ENCODE results near the gene PLEKHA6.

The PLEKHA6 gene

DNA sequence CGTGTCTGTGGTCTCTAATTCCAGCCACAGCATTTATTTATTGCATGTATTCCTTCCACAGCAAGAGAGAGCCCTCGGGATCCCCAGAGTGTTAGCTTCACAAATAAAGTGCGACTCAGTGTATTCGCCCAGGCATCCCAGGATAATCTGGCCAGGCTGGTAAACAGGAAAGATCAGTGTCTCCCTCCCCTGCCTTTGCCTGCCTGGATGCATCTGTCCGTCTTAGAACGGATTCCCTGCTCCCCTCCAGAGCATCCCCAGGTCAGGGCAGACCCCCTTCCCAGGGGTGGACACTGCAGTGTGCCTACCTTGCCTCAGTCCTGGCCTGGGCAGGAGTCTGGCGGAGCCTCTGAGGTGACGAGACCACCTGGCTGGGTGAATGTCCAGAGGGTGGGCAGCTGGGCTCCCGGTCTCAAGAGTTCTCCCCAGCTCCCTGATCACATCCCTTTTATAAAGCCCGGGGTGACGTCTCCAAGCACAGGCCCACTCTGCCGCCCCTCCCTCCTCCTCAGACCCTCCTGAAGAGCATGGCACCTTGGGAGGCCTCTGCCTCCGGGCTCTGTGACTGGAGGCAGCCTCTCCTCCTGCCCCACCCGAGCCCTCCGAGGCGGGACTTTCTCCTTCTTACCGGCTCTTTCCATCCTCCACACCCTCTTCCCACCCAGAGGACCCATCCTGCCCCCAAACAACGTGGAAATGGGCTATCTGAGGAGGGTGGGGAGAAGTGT, 163.5 kb downstream of the PLEKHA6 start, which contains the start of gene KISS1:
KISS1 (minus strand) TSS at position 424 of the 728 bp plus-strand sequence. CDS start 3,615 bp downstream, outside the sequence.
- TF ChIP-seq CSDC2 (CRISPR knock-in tag; IDR thresholded peaks at IDR 0.05) (no peak), SNAI2 (CRISPR knock-in tag; IDR thresholded peaks at IDR 0.05) (no peak), TCF4 (CRISPR knock-in tag; IDR thresholded peaks at IDR 0.05; ENCODE audit: borderline replicate concordance) (no peak), TOX (CRISPR knock-in tag; IDR thresholded peaks at IDR 0.05; ENCODE audit: borderline replicate concordance) (no peak), ZC3H10 (CRISPR knock-in tag; IDR thresholded peaks at IDR 0.05) (no peak), ZNF8 (CRISPR knock-in tag; IDR thresholded peaks at IDR 0.05) (no peak), ZNF70 (CRISPR knock-in tag; IDR thresholded peaks at IDR 0.05) (no peak), PPARA (CRISPR knock-in tag; IDR thresholded peaks at IDR 0.05; ENCODE audit: borderline replicate concordance) (no peak), OSR1 (CRISPR knock-in tag; IDR thresholded peaks at IDR 0.05) (no peak), ARNTL (CRISPR knock-in tag; IDR thresholded peaks at IDR 0.05; ENCODE audit: borderline replicate concordance, low read depth) (no peak)
- TF ChIP-seq, protein P1, sequence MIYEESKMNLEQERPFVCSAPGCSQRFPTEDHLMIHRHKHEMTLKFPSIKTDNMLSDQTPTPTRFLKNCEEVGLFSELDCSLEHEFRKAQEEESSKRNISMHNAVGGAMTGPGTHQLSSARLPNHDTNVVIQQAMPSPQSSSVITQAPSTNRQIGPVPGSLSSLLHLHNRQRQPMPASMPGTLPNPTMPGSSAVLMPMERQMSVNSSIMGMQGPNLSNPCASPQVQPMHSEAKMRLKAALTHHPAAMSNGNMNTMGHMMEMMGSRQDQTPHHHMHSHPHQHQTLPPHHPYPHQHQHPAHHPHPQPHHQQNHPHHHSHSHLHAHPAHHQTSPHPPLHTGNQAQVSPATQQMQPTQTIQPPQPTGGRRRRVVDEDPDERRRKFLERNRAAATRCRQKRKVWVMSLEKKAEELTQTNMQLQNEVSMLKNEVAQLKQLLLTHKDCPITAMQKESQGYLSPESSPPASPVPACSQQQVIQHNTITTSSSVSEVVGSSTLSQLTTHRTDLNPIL (CRISPR knock-in tag; IDR thresholded peaks at IDR 0.05; ENCODE audit: low read depth), result no peak
- TF ChIP-seq, protein P2, sequence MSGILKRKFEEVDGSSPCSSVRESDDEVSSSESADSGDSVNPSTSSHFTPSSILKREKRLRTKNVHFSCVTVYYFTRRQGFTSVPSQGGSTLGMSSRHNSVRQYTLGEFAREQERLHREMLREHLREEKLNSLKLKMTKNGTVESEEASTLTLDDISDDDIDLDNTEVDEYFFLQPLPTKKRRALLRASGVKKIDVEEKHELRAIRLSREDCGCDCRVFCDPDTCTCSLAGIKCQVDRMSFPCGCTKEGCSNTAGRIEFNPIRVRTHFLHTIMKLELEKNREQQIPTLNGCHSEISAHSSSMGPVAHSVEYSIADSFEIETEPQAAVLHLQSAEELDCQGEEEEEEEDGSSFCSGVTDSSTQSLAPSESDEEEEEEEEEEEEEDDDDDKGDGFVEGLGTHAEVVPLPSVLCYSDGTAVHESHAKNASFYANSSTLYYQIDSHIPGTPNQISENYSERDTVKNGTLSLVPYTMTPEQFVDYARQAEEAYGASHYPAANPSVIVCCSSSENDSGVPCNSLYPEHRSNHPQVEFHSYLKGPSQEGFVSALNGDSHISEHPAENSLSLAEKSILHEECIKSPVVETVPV (CRISPR knock-in tag; IDR thresholded peaks at IDR 0.05), result no peak
- no peak for ATAC-seq

DNA sequence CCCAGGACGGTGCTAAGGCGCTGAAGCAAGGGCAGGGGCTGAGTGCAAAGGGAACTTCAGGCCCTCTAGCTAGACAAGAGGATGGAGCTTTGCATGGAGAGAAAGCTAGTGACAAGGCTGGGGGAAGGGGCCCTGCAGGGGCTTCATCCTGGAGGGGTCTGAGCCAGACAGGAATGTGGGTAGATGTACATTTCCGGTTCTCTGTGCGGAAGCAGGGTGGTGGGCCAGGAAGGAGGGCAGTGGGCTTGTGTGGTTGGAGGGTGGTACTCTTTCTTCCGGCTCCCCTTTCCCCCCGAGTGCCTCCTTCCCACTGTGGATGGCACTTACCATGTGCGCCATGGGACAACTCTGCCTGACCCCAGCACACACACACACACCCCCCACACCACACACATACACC, 165.0 kb downstream of the PLEKHA6 start:
- ATAC-seq, result no peak
- no peak for TF ChIP-seq PPARA (CRISPR knock-in tag; IDR thresholded peaks at IDR 0.05; ENCODE audit: borderline replicate concordance)
- TF ChIP-seq, protein P1 (CRISPR knock-in tag; IDR thresholded peaks at IDR 0.05; ENCODE audit: low read depth), result no peak

DNA sequence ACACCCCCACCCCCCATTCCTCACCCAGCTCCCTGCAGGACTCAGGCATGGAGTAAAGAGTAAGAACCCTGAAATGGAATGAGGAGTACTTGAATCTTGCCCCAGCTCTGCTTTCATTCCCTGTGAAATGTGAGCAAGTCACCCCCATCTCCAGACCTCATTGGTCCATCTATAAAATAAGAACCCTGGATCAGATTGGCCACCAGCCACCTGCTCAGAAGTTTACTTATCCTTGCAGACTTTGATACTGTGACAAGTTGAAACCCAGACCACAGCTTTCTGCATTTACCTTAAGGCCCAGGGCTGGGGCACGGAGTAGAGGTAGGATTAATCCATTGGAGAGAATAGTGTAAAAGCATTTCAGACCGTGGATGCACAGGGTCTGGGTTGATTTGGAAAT, 165.6 kb downstream of the PLEKHA6 start:
- no peak for ATAC-seq
- TF ChIP-seq PPARA (CRISPR knock-in tag; IDR thresholded peaks at IDR 0.05; ENCODE audit: borderline replicate concordance) (no peak), ZNF8 (CRISPR knock-in tag; IDR thresholded peaks at IDR 0.05) (no peak), TOX (CRISPR knock-in tag; IDR thresholded peaks at IDR 0.05; ENCODE audit: borderline replicate concordance) (no peak), ESRRG (CRISPR knock-in tag; IDR thresholded peaks at IDR 0.05) (no peak), ZFP30 (CRISPR knock-in tag; IDR thresholded peaks at IDR 0.05) (no peak), TCF4 (CRISPR knock-in tag; IDR thresholded peaks at IDR 0.05; ENCODE audit: borderline replicate concordance) (no peak), ZNF70 (CRISPR knock-in tag; IDR thresholded peaks at IDR 0.05) (no peak), ZFP3 (CRISPR knock-in tag; IDR thresholded peaks at IDR 0.05) (no peak), RARB (CRISPR knock-in tag; IDR thresholded peaks at IDR 0.05) (no peak)
- TF ChIP-seq, protein P2 (CRISPR knock-in tag; IDR thresholded peaks at IDR 0.05), result no peak
- TF ChIP-seq, protein P3, sequence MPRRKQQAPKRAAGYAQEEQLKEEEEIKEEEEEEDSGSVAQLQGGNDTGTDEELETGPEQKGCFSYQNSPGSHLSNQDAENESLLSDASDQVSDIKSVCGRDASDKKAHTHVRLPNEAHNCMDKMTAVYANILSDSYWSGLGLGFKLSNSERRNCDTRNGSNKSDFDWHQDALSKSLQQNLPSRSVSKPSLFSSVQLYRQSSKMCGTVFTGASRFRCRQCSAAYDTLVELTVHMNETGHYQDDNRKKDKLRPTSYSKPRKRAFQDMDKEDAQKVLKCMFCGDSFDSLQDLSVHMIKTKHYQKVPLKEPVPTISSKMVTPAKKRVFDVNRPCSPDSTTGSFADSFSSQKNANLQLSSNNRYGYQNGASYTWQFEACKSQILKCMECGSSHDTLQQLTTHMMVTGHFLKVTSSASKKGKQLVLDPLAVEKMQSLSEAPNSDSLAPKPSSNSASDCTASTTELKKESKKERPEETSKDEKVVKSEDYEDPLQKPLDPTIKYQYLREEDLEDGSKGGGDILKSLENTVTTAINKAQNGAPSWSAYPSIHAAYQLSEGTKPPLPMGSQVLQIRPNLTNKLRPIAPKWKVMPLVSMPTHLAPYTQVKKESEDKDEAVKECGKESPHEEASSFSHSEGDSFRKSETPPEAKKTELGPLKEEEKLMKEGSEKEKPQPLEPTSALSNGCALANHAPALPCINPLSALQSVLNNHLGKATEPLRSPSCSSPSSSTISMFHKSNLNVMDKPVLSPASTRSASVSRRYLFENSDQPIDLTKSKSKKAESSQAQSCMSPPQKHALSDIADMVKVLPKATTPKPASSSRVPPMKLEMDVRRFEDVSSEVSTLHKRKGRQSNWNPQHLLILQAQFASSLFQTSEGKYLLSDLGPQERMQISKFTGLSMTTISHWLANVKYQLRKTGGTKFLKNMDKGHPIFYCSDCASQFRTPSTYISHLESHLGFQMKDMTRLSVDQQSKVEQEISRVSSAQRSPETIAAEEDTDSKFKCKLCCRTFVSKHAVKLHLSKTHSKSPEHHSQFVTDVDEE (CRISPR knock-in tag; IDR thresholded peaks at IDR 0.05), result no peak
- TF ChIP-seq, protein P4, sequence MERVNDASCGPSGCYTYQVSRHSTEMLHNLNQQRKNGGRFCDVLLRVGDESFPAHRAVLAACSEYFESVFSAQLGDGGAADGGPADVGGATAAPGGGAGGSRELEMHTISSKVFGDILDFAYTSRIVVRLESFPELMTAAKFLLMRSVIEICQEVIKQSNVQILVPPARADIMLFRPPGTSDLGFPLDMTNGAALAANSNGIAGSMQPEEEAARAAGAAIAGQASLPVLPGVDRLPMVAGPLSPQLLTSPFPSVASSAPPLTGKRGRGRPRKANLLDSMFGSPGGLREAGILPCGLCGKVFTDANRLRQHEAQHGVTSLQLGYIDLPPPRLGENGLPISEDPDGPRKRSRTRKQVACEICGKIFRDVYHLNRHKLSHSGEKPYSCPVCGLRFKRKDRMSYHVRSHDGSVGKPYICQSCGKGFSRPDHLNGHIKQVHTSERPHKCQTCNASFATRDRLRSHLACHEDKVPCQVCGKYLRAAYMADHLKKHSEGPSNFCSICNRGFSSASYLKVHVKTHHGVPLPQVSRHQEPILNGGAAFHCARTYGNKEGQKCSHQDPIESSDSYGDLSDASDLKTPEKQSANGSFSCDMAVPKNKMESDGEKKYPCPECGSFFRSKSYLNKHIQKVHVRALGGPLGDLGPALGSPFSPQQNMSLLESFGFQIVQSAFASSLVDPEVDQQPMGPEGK (CRISPR knock-in tag; IDR thresholded peaks at IDR 0.05; ENCODE audit: borderline replicate concordance), result no peak
